Colonic mucosa (tissue), 4 donors: ENCODE results near the gene PSMC4. TPM values are rescaled to one million over a fixed set of nuclear protein-coding genes. Genes with fewer than 3 reads are reported as not detected.

Experiments used
- DNase-seq: peaks from one replicate; pipeline ENCODE4 v3.0.0-alpha.2; 2020
- H3K27ac ChIP-seq: fragments of 200-600 bp; one replicate; pipeline ENCODE4 v1.8.0; 2021
- H3K27me3 ChIP-seq: fragments of 200-600 bp; one replicate; pipeline ENCODE4 v1.8.0; 2021
- H3K36me3 ChIP-seq: fragments of 200-600 bp; one replicate; pipeline ENCODE4 v1.8.0; 2021
- H3K4me1 ChIP-seq: fragments of 200-600 bp; one replicate; pipeline ENCODE4 v1.8.0; 2021; ENCODE audit warnings: mild to moderate bottlenecking
- H3K4me3 ChIP-seq: fragments of 200-600 bp; one replicate; pipeline ENCODE4 v1.8.0; 2021
- H3K9ac ChIP-seq, 2 donors: one replicate each; pipeline ENCODE4 v1.7.0; 2013; ENCODE audit warnings: control low read depth in 2 of 2, low read depth in 2 of 2, low read length in 2 of 2
- H3K9me3 ChIP-seq: fragments of 200-600 bp; one replicate; pipeline ENCODE4 v1.8.0; 2021
- intact Hi-C: fragments of 100-400 bp; cut with DNase I; formaldehyde crosslinking; loops from one replicate; pipeline ENCODE4 v1.14.1; 2022
- total RNA-seq, 2 donors: library from RNA; stranded (reverse); fragmentation: NEBNext Ultra II Directional in 1 of 2; extraction: Animal tissue kit (Norgen Biotek cat#: 25700) in 1 of 2; gene quantifications; one replicate each; pipeline ENCODE4 v1.2.1, GENCODE V29; 2021
- TF ChIP-seq, protein P1 (sequence below): fragments of 200-600 bp; IDR thresholded peaks from one replicate; pipeline ENCODE4 v1.8.0; 2022; ENCODE audit warnings: antibody characterized with exemption, mild to moderate bottlenecking
- donor health status: healthy.
- donor health status: DM: no; HTN: no; CAD: no.
- donor health status: DM: no; HTN: no; CAD: no.

The PSMC4 gene
- total RNA-seq, 2 donors from 2014 or later: 87.3 to 143 TPM

- Histone ChIP-seq H3K4me1 (peaks cover 8% of the 10 kb centered on the region), H3K9me3 (no peaks in the 10 kb centered on the region), H3K27ac (peak overlapping the region; percentile 77), H3K36me3 (no peaks in the 10 kb centered on the region), H3K9ac (peak overlapping the region; percentile 30 to 55), H3K27me3 (no peaks in the 10 kb centered on the region), H3K4me3 (no peak overlapping the region)
- intact Hi-C loops: no loop called here
- TF ChIP-seq, protein P1, sequence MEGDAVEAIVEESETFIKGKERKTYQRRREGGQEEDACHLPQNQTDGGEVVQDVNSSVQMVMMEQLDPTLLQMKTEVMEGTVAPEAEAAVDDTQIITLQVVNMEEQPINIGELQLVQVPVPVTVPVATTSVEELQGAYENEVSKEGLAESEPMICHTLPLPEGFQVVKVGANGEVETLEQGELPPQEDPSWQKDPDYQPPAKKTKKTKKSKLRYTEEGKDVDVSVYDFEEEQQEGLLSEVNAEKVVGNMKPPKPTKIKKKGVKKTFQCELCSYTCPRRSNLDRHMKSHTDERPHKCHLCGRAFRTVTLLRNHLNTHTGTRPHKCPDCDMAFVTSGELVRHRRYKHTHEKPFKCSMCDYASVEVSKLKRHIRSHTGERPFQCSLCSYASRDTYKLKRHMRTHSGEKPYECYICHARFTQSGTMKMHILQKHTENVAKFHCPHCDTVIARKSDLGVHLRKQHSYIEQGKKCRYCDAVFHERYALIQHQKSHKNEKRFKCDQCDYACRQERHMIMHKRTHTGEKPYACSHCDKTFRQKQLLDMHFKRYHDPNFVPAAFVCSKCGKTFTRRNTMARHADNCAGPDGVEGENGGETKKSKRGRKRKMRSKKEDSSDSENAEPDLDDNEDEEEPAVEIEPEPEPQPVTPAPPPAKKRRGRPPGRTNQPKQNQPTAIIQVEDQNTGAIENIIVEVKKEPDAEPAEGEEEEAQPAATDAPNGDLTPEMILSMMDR: no peak
- no peak for DNase-seq
Observed at GRCh38 chr19:39943586-39943985, 27.4 kb upstream of the PSMC4 start.

DNA sequence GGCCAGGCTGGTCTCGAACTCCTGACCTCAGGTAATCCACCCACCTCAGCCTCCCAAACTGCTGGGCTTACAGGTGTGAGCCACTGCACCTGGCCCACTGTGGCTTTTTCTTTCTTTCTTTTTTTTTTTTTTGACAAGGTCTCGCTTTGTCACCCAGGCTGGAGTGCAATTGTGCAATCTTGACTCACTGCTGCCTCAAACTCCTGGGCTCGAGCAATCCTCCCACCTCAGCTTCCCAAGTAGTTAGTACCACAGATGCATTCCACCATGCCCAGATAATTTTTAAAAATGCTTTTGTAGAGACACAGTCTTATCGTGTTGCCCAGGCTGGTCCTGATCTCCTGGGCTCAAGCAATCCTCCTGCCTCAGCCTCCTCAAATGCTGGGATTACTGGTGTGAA, 24.4 kb upstream of the PSMC4 start:
- H3K9ac ChIP-seq: no peak overlapping the region
- TF ChIP-seq, protein P1: no peak
- no peaks in the 10 kb centered on the region for H3K27me3 ChIP-seq
- H3K36me3 ChIP-seq: no peaks in the 10 kb centered on the region
- no peaks in the 10 kb centered on the region for H3K4me1 ChIP-seq
- DNase-seq: no peak
- intact Hi-C loops: no loop called here
- no peak overlapping the region for H3K4me3 ChIP-seq
- H3K27ac ChIP-seq: no peak overlapping the region
- no peaks in the 10 kb centered on the region for H3K9me3 ChIP-seq

GRCh38 chr19:39949026-39949747, 21.8 kb upstream of the PSMC4 start:
- no peak for DNase-seq
- H3K9me3 ChIP-seq: no peaks in the 10 kb centered on the region
- TF ChIP-seq, protein P1: no peak
- intact Hi-C loops: no loop called here
- H3K27ac ChIP-seq: no peak overlapping the region
- H3K9ac ChIP-seq: no peak overlapping the region
- H3K36me3 ChIP-seq: no peaks in the 10 kb centered on the region
- H3K27me3 ChIP-seq: no peaks in the 10 kb centered on the region
- H3K4me3 ChIP-seq: no peak overlapping the region
- H3K4me1 ChIP-seq: no peaks in the 10 kb centered on the region

GRCh38 chr19:39951065-39951650, 19.8 kb upstream of the PSMC4 start:
- DNase-seq: no peak
- Histone ChIP-seq H3K27ac (no peak overlapping the region), H3K27me3 (no peaks in the 10 kb centered on the region), H3K9me3 (no peaks in the 10 kb centered on the region), H3K4me3 (no peak overlapping the region), H3K36me3 (no peaks in the 10 kb centered on the region), H3K4me1 (no peaks in the 10 kb centered on the region), H3K9ac (no peak overlapping the region)
- TF ChIP-seq, protein P1: no peak
- intact Hi-C loops: no loop called here

DNA sequence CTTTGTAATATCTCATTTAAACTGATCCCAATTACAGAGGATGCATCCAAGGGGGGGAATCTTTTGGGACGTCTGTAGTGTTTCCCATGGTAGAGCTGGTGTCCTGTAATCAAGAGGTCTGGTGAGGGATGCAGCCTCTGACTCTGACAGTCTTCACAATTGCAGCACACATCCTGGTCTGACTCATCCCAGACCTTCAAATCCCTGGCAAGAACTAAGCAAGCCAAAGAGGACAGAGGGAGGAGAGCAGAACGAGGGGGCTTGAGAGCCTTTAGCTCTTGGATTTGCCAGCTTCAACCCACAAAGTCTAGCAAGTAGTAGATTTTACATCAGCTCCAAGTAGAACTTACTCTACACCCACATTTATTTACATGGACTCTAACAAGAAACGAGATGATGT, 19.3 kb upstream of the PSMC4 start:
- H3K27me3 ChIP-seq: no peaks in the 10 kb centered on the region
- H3K27ac ChIP-seq: no peak overlapping the region
- DNase-seq: no peak
- H3K4me3 ChIP-seq: no peak overlapping the region
- TF ChIP-seq, protein P1: no peak
- H3K9ac ChIP-seq: no peak overlapping the region
- intact Hi-C loops: no loop called here
- H3K4me1 ChIP-seq: no peaks in the 10 kb centered on the region
- H3K9me3 ChIP-seq: no peaks in the 10 kb centered on the region
- no peaks in the 10 kb centered on the region for H3K36me3 ChIP-seq
